GM19438 (cell line): ENCODE results near the gene DND1.
"Not testable (repeated sequence)": the region's sequence is repeated elsewhere in the genome, so short reads cannot be mapped to it uniquely, and the experiment has no call there.

Experiments
- ATAC-seq: cut with Tn5 transposase; IDR thresholded peaks from one replicate; pipeline ENCODE4 v1.9.1; 2021; ENCODE audit warnings: low read depth; ENCODE audit not compliant: unreplicated experiment

DND1 gene

DNA sequence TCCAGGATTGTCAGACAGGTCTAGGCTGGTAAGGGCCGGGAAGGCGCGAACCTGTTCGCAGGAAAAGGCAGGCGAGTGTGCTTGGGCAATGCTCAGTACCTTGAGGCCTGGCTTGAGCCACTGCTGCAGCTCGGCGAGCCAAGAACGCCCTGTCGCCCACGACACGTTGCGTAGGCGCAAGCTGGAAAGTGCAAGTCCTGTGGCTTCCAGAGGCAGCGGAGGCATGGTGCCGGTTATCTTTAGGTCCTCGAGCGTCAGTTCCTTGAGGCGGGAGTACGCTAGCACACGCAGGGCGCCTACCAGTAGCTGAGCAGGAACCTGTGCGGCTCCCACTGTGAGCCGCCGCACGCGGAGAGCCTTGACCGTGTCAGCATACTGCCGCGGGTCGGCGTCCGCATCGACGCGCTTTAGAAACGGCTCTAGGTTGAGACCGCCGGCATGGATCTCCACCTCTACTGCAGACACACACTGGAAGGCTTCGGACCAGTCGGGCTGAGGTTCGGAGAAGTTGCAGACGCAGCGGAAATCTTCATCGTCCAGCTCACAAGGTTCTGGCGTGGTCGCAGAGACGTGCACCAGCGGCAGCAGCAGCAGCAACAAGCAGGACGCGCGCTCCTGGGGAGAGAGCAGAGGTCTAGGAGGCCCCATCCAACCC lies 40.9 kb downstream of the DND1 start:
- ATAC-seq: peak; percentile 59

GRCh38 chr5:140631831-140632365 lies 41.5 kb downstream of the DND1 start:
- peak; percentile 51 for ATAC-seq

- no peak for ATAC-seq
Measured at GRCh38 chr5:140631036-140631417, 42.3 kb downstream of the DND1 start.

- no peak for ATAC-seq
Measured at GRCh38 chr5:140630292-140631035, 42.9 kb downstream of the DND1 start.

DNA sequence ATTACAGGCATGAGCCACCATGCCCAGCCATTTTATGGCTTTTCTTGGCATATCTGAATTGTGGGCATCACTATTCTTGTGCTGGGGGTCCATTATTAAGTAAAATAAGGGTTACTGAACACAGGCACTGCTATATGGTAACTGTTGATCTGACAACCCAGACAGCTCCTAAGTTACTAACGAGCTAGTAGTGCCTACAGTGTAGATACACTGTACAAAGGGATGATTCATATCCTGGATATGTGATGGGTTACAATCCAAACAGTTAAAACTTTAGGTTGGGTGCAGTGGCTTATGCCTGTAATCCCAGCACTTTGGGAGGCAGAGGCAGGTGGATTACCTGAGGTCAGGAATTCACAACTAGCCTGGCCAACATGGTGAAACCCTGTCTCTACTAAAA lies 44.7 kb downstream of the DND1 start:
- no peak for ATAC-seq

DNA sequence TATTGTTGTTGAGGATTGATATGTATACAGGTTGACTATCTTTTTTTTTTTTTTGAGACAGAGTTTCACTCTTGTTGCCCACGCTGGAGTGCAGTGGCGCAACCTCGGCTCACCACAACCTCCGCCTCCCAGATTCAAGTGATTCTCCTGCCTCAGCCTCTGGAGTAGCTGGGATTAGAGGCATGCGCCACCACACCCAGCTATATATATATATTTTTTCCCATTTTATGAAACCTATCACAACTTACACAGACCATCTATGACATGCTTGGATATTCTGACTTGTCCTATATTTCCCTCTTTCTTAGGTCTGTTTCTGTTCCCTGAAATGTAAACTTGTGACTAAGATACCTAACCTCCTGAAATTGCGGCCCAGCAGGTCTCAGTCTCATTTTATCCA lies 45.4 kb downstream of the DND1 start:
- no peak for ATAC-seq

DNA sequence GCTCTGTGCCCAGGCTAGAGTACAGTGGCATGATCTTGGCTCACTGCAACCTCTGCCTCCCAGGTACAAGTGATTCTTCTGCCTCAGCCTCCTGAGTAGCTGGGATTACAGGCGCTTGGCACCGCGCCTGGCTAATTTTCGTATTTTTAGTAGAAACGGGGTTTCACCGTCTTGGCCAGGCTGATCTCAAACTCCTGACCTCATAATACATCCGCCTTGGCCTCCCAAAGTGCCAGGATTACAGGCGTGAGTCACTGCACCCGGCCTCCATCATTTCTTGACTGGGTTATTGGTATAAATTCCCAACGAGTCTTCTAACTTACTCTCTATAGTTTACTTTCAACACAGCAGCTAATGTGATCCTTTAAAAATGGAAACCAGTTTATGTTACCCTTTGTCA lies 48.5 kb downstream of the DND1 start:
- not testable (repeated sequence) for ATAC-seq

DNA sequence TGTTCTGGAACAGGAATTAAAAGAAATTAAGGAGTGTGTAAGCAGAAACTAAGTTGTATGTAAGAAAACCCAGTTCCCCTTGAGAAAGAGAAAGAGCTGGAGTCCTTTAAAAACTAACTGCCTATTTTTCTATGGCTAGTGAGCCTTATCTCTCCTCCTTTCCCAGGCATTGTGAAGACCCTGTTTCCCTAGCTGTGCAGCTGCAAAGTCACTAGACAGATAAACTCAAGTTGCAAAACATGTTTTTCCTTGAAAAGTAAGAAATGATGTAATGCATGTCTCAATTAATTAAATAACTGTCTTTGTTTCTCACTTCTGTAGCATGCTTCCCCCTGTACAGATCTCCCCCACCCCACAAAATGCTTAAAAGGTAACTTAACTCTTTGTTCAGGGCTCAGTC lies 50.3 kb downstream of the DND1 start:
- not testable (repeated sequence) for ATAC-seq

GRCh38 chr5:140622301-140622700 lies 51.1 kb downstream of the DND1 start:
- no peak for ATAC-seq
